AG04449 (cell line): Measurements from ENCODE around the gene SF3A2.
A peak's percentile ranks its signal among the peaks of the same experiment; 100 is the strongest.

Source experiments
- CTCF ChIA-PET: fragments of 350-600 bp; formaldehyde crosslinking; extraction: SDS; loops from one replicate; lab custom pipeline; 2021; ENCODE audit warnings: antibody characterized with exemption; lab: Yijun Ruan, JAX
- POLR2A ChIA-PET: fragments of 400-600, 350-600 bp; formaldehyde crosslinking; extraction: SDS; loops from one replicate; lab custom pipeline; 2020; ENCODE audit warnings: antibody characterized with exemption, inconsistent platforms; lab: Yijun Ruan, JAX
- DNase-seq: peaks from one replicate; pipeline ENCODE4 v3.0.0-alpha.2; 2010; ENCODE audit warnings: low read depth, low spot score
- H3K4me3 ChIP-seq: 2 replicates; pipeline ENCODE4 v1.5.1; 2011; ENCODE audit warnings: low read depth, mild to moderate bottlenecking, control low read depth, low read length
- TF ChIP-seq, protein P1 (sequence below): IDR thresholded peaks from one replicate; pipeline ENCODE4 v1.5.1; 2011; ENCODE audit warnings: mild to moderate bottlenecking, moderate library complexity, low read length, control low read depth, inconsistent platforms; ENCODE audit not compliant: insufficient read depth; ENCODE audit errors: missing control alignments

SF3A2 gene

DNA sequence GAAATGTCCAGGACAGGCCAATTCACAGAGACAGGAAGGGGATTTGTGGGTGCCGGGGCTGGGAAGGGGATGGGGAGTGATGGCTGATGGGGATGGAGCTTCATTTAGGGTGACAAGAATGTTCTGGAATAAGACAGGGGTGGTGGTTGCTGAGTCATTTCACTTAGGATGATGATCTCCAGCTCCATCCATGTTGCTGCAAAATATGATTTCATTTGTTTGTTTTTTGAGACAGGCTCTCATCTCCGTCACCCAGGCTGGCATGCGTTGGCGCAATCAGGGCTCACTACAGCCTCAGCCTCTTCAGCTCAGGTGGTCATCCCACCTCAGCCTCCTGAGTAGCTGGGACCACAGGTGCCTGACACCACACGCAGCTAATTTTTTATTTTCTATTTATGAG is 22.7 kb downstream of the SF3A2 start:
- TF ChIP-seq, protein P1, sequence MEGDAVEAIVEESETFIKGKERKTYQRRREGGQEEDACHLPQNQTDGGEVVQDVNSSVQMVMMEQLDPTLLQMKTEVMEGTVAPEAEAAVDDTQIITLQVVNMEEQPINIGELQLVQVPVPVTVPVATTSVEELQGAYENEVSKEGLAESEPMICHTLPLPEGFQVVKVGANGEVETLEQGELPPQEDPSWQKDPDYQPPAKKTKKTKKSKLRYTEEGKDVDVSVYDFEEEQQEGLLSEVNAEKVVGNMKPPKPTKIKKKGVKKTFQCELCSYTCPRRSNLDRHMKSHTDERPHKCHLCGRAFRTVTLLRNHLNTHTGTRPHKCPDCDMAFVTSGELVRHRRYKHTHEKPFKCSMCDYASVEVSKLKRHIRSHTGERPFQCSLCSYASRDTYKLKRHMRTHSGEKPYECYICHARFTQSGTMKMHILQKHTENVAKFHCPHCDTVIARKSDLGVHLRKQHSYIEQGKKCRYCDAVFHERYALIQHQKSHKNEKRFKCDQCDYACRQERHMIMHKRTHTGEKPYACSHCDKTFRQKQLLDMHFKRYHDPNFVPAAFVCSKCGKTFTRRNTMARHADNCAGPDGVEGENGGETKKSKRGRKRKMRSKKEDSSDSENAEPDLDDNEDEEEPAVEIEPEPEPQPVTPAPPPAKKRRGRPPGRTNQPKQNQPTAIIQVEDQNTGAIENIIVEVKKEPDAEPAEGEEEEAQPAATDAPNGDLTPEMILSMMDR: no peak
- no peak for DNase-seq
- CTCF ChIA-PET: interaction anchor here (1.1 to 4.8 kb wide), 6 partner anchors 8 to 104 kb away, joined by 3 to 24 read pairs (median 5); partner anchors contain the start of gene PLEKHJ1
- POLR2A ChIA-PET: no interaction called here
- no peak overlapping the region for H3K4me3 ChIP-seq

DNA sequence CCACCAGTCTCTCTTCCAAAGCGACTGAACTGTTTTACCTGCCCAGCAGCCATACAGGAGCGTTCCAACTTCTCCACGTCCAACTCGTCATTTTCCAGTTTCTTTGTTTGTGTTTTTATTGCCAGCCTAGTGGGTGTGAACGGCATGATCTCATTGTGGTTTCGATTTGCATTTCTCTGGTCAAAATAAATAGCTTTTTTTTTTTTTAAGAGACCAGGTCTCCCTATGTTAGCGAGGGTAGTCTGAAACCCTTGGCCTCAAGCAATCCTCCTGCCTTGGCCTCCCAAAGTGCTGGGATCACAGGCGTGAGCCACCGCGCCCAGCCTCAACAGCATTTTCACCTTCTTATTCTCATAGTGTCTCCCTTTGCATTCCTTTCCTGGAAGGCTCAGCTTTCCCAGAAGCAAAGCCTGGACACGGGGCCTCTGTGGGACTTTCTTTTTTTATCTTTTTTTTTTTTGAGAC is 23.7 kb downstream of the SF3A2 start:
- TF ChIP-seq, protein P1: no peak
- ChIA-PET POLR2A (no interaction called here), CTCF (interaction anchor here (1.0 to 4.8 kb wide), 8 partner anchors 9 to 104 kb away, joined by 3 to 24 read pairs (median 4); partner anchors contain the start of gene PLEKHJ1)
- H3K4me3 ChIP-seq: no peak overlapping the region
- DNase-seq: no peak

DNA sequence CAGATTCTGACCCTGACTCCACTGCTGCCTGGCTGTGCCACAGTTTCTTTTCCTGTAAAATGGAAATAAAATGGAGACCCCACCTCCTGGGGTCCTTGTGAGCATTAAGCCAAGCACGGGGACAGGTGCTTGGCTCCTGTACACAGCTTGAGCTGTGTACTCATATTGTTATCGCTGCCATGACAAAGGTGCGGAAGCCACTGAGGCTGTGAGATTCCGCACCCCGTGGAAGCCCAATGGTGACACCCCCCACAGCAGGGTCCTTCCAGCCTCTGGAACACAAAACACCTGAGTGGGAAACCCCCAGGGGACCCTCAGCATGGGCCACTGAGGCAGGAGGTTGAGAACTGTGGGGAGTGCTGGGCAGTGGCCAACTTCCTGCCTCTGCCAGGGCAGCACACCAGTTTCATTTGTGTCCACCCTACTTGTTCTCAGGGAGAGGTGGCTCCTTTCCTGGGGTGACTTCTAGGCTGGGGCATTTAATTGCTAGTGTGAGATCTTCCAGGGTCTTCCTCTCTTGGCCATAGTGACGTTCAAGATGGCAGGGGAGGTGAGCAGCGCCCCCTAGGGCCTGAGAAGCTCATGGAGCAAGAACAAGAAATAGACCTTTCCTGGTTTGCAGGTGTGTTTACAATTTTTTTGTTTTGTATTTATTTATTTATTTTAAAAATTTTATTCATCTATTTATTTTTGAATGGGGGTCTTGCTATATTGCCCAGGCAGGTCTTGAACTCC is 25.0 kb downstream of the SF3A2 start:
- POLR2A ChIA-PET: no interaction called here
- TF ChIP-seq, protein P1: peak; percentile 38
- CTCF ChIA-PET: interaction anchor here (0.6 to 4.8 kb wide), 10 partner anchors 8 to 131 kb away, joined by 3 to 24 read pairs (median 5); partner anchors contain the start of gene PLEKHJ1
- no peak overlapping the region for H3K4me3 ChIP-seq
- no peak for DNase-seq

DNA sequence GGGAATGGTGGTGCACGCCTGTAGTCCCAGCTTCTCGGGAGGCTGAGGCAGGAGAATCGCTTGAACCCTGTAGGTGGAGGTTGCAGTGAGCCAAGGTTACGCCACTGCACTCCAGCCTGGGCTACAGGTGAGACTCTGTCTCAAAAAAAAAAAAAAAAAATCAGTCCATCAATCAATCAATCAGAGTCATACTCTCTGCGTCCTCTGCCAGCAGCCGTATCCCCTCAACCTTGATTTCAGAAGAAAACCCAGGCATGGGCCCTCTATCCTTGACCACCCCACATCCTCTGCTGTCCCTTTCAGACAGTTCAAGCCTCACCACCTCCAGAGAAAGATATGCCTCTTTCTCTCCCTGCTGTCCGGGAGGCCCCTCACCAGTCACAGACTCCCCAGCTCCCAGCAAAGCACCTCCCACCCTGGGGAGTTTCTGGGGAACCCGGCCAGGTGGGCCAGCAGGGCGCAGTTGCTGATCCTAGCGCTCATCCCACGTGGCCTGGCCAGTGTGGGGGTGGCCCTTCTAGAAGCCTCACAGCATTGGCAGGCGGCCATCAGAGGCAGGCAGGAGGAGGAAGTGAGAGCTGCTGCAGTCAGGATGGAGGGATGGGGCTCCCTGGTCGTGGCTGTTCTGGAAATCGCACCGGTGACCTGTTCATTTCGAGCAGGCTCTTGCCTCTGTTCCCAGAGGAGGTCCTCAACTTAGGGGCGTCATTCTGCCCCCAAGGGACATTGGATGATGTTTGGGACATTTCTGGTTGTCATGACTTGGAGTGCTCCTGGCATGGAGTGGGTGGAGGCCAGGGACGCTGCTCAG is 29.8 kb downstream of the SF3A2 start:
- TF ChIP-seq, protein P1: no peak
- no peak overlapping the region for H3K4me3 ChIP-seq
- POLR2A ChIA-PET: interaction anchor here (0.6 kb wide), 1 partner anchor 118 kb away, joined by 4 read pairs; no protein-coding TSS in a partner anchor
- no peak for DNase-seq
- CTCF ChIA-PET: interaction anchor here (0.9 to 1.4 kb wide), 3 partner anchors 14 to 110 kb away, joined by 3 to 5 read pairs (median 3); no protein-coding TSS in a partner anchor

DNA sequence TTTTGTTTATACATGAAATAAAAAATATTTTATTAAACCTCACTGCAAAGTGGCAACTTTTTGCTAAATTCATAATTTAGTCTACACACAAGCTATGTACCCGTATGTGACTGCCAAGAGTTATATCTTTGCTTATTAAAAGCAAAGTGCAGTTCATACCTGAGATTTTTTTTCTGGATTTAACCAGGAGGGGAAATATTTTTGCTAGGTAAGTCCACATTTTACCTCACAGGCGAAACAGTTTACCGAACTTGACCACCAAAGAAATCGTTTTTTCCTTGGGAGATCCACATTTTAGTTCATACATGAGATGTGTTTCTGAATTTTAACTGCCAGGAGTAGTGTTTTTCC is 31.8 kb downstream of the SF3A2 start:
- peak overlapping the region; percentile 72 for H3K4me3 ChIP-seq
- POLR2A ChIA-PET: interaction anchor here (0.6 kb wide), 1 partner anchor 161 kb away, joined by 3 read pairs; no protein-coding TSS in a partner anchor
- TF ChIP-seq, protein P1: no peak
- CTCF ChIA-PET: interaction anchor here (1.5 kb wide), 1 partner anchor 113 kb away, joined by 4 read pairs; no protein-coding TSS in a partner anchor
- no peak for DNase-seq

DNA sequence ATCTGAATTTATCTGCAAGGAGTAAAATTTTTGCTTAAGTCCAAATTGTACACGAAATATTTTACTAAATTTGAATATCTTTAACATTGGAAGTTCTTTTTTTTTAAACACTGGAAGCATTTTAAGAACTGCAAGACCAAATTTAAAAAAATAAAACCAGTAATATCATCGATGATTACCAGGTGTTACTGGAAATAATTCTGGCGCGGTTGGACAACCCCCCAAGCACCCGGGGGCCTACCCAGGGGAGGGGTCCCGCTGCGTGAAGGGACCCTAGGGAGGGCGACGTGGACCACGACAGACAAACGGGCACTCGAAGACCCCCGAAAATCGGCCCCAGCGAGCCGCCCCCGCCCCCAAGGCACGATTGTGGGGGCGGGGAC is 32.2 kb downstream of the SF3A2 start:
- TF ChIP-seq, protein P1: no peak
- POLR2A ChIA-PET: no interaction called here
- no peak for DNase-seq
- CTCF ChIA-PET: no interaction called here
- peak overlapping the region; percentile 72 for H3K4me3 ChIP-seq
